HG03159 (cell line): Measurements from ENCODE around the gene CYP1A1.

Experiments
- ATAC-seq: cut with Tn5 transposase; IDR thresholded peaks from one replicate; pipeline ENCODE4 v1.9.1; 2021; ENCODE audit warnings: mild to moderate bottlenecking, moderate library complexity; ENCODE audit not compliant: unreplicated experiment

The CYP1A1 gene

GRCh38 chr15:74696808-74697207 lies 28.5 kb downstream of the CYP1A1 start:
- ATAC-seq, result no peak

GRCh38 chr15:74696398-74696729 lies 29.0 kb downstream of the CYP1A1 start:
- no peak for ATAC-seq

- ATAC-seq, result peak; percentile 82
These were observed 29.5 kb downstream of the CYP1A1 start, which contains the start of gene EDC3 for GRCh38 chr15:74695597-74696397. TSS of gene EDC3 (minus strand) at chr15:74696024. CDS start at chr15:74675124, 20,900 bp downstream.

- no peak for ATAC-seq
These were observed 33.0 kb downstream of the CYP1A1 start for GRCh38 chr15:74692327-74692726.

GRCh38 chr15:74683758-74684157 lies 41.6 kb downstream of the CYP1A1 start:
- ATAC-seq, result no peak

GRCh38 chr15:74682954-74683353 lies 42.4 kb downstream of the CYP1A1 start:
- no peak for ATAC-seq

- no peak for ATAC-seq
These were observed 44.9 kb downstream of the CYP1A1 start for GRCh38 chr15:74680456-74680855.

- ATAC-seq, result no peak
These were observed 48.5 kb downstream of the CYP1A1 start for GRCh38 chr15:74676801-74677200.

- ATAC-seq, result no peak
These were observed 51.2 kb downstream of the CYP1A1 start for GRCh38 chr15:74674161-74674560.

- ATAC-seq, result no peak
These were observed 55.7 kb downstream of the CYP1A1 start for GRCh38 chr15:74669627-74670026.
